Right ventricle myocardium superior (tissue), 1 donor: ENCODE measurements around the gene TRIM32. TPM values are rescaled to one million over a fixed set of nuclear protein-coding genes. Genes with fewer than 3 reads are reported as not detected.
A peak's percentile ranks its signal among the peaks of the same experiment; 100 is the strongest.
"Not testable (repeated sequence)": the region's sequence is repeated elsewhere in the genome, so short reads cannot be mapped to it uniquely, and the experiment has no call there.

Experiments
- ATAC-seq: fragments of 200-7000 bp; cut with Tn5 transposase; one replicate; pipeline ENCODE4 v1.9.1; 2020; ENCODE audit warnings: mild to moderate bottlenecking; ENCODE audit not compliant: poor library complexity
- DNase-seq: peaks from one replicate; pipeline ENCODE4 v3.0.0-alpha.2; 2020
- intact Hi-C: fragments of 100-400 bp; cut with DNase I; formaldehyde crosslinking; loops from one replicate; pipeline ENCODE4 v1.11.2; 2022
- total RNA-seq: library from RNA; stranded (reverse); fragmentation: NEBNext Ultra II Directional; extraction: Animal tissue kit (Norgen Biotek cat#: 25700); gene quantifications from one replicate; pipeline ENCODE4 v1.2.1, GENCODE V29; 2021
- donor health status: DM: no; HTN: yes; CAD: no; lungs with severe emphysema.

TRIM32 gene
- total RNA-seq, 1 donor from 2014 or later, result 15.2 TPM

GRCh38 chr9:116663581-116663980 lies 23.5 kb upstream of the TRIM32 start:
- ATAC-seq (no peak), DNase-seq (no peak)
- intact Hi-C loops, result loop anchor here (5.0 to 10.0 kb wide), 2 partner anchors 779 to 1071 kb away; no protein-coding TSS in a partner anchor

- no peak for ATAC-seq
- DNase-seq, result no peak
- intact Hi-C loops, result loop anchor here (10.0 kb wide), 1 partner anchor 784 kb away; no protein-coding TSS in a partner anchor
Observed at GRCh38 chr9:116668970-116669695, 18.0 kb upstream of the TRIM32 start.

GRCh38 chr9:116671605-116672004 lies 15.5 kb upstream of the TRIM32 start:
- ATAC-seq, result no peak
- DNase-seq, result no peak
- intact Hi-C loops, result no loop called here

- intact Hi-C loops, result no loop called here
Observed at GRCh38 chr9:116673375-116673774, 13.7 kb upstream of the TRIM32 start.

GRCh38 chr9:116674210-116674980 lies 12.7 kb upstream of the TRIM32 start:
- no peak for DNase-seq
- no peak for ATAC-seq
- intact Hi-C loops, result no loop called here

More at GRCh38 chr9:116673375-116673774, 13.7 kb upstream of the TRIM32 start:
- DNase-seq (no peak), ATAC-seq (no peak)

- intact Hi-C loops, result no loop called here
- no peak for ATAC-seq
Observed at GRCh38 chr9:116683535-116683934, 3.6 kb upstream of the TRIM32 start.

GRCh38 chr9:116685166-116685565 lies 1.9 kb upstream of the TRIM32 start:
- intact Hi-C loops, result no loop called here
- no peak for ATAC-seq
- no peak for DNase-seq

More at GRCh38 chr9:116683535-116683934, 3.6 kb upstream of the TRIM32 start:
- DNase-seq, result no peak

- ATAC-seq (no peak), DNase-seq (no peak)
- intact Hi-C loops, result no loop called here
Observed at GRCh38 chr9:116686135-116686534, 970 bp upstream of the TRIM32 start.

- intact Hi-C loops, result no loop called here
- no peak for DNase-seq
- peak; percentile 47 for ATAC-seq
Observed at GRCh38 chr9:116686693-116687073, 422 bp upstream of the TRIM32 start.

GRCh38 chr9:116687754-116688135 lies 640 bp downstream of the TRIM32 start:
- intact Hi-C loops, result no loop called here
- ATAC-seq (peak; percentile 6), DNase-seq (no peak)

GRCh38 chr9:116688806-116689485 lies 1.8 kb downstream of the TRIM32 start:
- intact Hi-C loops, result no loop called here
- DNase-seq, result no peak
- no peak for ATAC-seq

- DNase-seq, result no peak
- intact Hi-C loops, result no loop called here
- no peak for ATAC-seq
Observed at GRCh38 chr9:116689486-116690032, 2.5 kb downstream of the TRIM32 start.

GRCh38 chr9:116690805-116691204 lies 3.7 kb downstream of the TRIM32 start:
- intact Hi-C loops, ATAC-seq, DNase-seq: not testable (repeated sequence)

- intact Hi-C loops, result no loop called here
- no peak for ATAC-seq
- DNase-seq, result no peak
Observed at GRCh38 chr9:116691607-116692006, 4.5 kb downstream of the TRIM32 start.

GRCh38 chr9:116692616-116693015 lies 5.5 kb downstream of the TRIM32 start:
- intact Hi-C loops, result no loop called here
- no peak for DNase-seq

GRCh38 chr9:116693233-116693731 lies 6.2 kb downstream of the TRIM32 start:
- DNase-seq, result no peak
- intact Hi-C loops, result no loop called here
- no peak for ATAC-seq

More at GRCh38 chr9:116692616-116693015, 5.5 kb downstream of the TRIM32 start:
- no peak for ATAC-seq

GRCh38 chr9:116694785-116695291 lies 7.7 kb downstream of the TRIM32 start:
- DNase-seq (no peak), ATAC-seq (no peak)
- intact Hi-C loops, result no loop called here

- DNase-seq (no peak), ATAC-seq (peak; percentile 25)
- intact Hi-C loops, result no loop called here
Observed at GRCh38 chr9:116695438-116695837, 8.3 kb downstream of the TRIM32 start.

- DNase-seq, result no peak
- no peak for ATAC-seq
- intact Hi-C loops, result no loop called here
Observed at GRCh38 chr9:116697362-116697761, 10.3 kb downstream of the TRIM32 start.
